ENCODE data around the gene FOXQ1.

Gene FOXQ1

DNA sequence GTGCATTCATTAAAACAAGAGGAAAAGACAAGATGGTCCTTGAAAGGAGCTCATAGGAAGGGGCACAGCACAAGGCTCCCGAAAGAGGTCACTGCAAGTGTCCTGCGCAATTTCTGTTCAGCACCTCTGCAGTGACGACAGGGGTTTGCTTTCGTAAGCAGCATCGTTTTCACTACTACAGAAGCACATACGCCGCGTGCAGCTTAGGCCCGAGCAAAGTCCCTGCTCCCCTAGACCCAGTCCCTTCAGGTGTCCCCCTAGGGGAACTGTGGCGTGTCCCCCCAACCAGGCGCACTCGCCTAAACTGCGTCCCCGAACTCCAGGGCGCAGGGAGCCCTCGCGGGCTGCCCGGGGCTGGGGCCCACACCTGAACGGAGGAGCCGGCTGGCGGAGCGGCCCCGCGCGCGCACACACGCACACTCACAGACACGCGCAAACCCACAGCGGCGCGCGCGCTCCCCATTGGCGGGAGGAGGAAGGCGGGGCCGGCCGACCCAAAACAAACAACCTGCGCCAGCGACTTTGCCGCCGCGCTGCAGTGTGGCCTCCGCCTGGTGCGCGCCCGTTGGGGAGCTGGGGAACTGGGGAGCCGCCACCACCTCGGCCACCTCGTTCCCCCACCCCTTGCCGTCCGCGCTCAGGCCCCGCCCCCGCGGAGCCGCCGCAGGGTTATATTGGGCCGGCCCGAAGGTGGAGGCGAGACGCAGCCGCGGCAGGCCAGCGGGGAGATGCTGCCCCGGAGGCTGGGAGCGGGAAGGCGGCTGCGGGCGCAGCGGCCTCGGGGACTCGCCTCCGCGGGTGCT lies at the start of gene FOXQ1:
Gene FOXQ1 (plus strand): TSS at position 699 of the 803 bp plus-strand sequence. CDS start 607 bp downstream, outside the sequence.
- peak; percentile 47 for DNase-seq (ENCODE audit: low read depth)

- no peak for DNase-seq (ENCODE audit: low read depth)
These were observed 49.2 kb upstream of the FOXQ1 start for GRCh38 chr6:1262704-1263038.

GRCh38 chr6:1263039-1263849 lies 48.7 kb upstream of the FOXQ1 start:
- peak; percentile 91 for DNase-seq (ENCODE audit: low read depth)

DNA sequence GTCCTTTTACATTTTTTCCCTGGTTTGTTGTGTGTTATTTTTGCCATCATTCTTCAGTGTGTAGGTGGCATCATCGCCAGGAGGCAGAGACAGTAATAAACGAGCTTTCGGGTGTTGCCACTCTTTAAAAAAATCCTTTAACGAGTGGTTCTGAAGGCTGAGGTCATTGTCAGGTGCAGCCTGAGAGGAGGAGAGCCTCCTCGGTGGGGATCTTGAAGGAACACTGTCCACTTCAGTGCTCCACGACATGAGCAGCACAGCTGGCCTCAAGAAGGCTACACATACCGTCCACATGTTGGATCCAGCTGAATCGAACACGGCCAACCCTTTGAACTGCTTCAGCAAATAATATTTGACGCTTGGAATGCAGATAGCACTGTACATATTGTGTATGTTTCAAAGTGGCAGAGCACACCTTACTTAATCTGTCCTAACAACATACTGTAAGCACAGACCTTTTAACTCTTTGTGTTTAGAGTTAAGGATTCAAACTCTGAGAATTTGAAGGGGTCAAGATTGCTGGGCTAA lies 48.0 kb upstream of the FOXQ1 start:
- DNase-seq (ENCODE audit: low read depth) = no peak

- no peak for DNase-seq (ENCODE audit: low read depth)
These were observed 47.1 kb upstream of the FOXQ1 start for GRCh38 chr6:1264619-1265445.

GRCh38 chr6:1266686-1267056 lies 45.2 kb upstream of the FOXQ1 start:
- no peak for DNase-seq (ENCODE audit: low read depth)

DNA sequence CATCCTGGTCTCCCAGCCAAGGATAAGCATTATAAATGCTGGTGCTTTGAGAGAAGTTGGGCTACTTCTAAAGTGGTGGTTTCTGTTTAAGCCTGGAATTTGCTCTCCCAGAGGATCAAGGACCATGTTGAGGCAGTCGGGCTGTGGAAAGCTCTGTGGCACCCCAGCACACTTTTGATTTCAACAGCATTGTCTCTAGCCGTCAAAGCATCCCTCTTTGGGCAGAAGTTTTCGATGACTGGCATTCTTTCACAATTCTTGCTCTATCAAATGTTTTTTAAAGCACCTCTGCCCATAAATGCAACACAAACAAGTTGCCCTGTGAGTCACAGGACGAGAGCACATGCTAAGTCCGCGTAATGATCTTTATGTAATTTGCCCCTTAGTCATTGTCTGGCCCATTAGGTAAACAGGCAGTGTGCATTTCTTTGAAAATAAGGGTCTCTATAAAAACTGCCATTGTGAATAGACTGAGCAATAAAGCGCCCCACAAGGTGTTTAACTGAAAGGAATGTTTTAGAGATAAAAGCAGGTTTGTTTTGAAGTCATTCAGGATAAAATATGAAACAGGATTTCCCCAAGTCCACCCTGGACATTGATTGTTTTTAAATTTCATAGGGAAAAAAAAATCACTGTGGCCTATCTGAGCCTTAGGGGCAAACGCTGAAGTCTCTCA lies 44.7 kb upstream of the FOXQ1 start:
- peak; percentile 34 for DNase-seq (ENCODE audit: low read depth)

GRCh38 chr6:1267790-1268762 lies 43.8 kb upstream of the FOXQ1 start:
- no peak for DNase-seq (ENCODE audit: low read depth)

GRCh38 chr6:1271071-1271763 lies 40.7 kb upstream of the FOXQ1 start:
- DNase-seq (ENCODE audit: low read depth) = no peak

- no peak for DNase-seq (ENCODE audit: low read depth)
These were observed 33.7 kb upstream of the FOXQ1 start for GRCh38 chr6:1278061-1278720.

DNA sequence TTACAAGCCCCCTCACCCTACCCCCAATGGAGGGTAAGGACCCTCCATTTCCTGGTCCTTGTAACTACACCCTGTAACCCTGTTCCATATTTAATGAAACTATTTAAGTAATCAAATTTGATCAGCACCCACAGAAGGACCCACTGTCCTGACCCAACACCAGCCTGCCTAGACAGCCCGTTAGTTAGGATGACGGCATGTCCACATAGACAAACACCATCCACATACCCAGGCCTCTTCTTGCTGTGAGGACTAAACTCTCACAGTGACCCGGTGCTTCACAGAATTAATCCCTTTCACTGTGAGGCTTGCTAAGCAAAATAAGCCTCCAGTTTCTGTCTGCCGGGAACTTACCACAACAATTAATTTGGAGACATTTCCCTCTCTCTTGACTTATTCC lies 32.8 kb upstream of the FOXQ1 start:
- DNase-seq (ENCODE audit: low read depth) = no peak

GRCh38 chr6:1280666-1281300 lies 31.1 kb upstream of the FOXQ1 start:
- DNase-seq (ENCODE audit: low read depth) = no peak

GRCh38 chr6:1281746-1282145 lies 30.2 kb upstream of the FOXQ1 start:
- DNase-seq (ENCODE audit: low read depth) = no peak

DNA sequence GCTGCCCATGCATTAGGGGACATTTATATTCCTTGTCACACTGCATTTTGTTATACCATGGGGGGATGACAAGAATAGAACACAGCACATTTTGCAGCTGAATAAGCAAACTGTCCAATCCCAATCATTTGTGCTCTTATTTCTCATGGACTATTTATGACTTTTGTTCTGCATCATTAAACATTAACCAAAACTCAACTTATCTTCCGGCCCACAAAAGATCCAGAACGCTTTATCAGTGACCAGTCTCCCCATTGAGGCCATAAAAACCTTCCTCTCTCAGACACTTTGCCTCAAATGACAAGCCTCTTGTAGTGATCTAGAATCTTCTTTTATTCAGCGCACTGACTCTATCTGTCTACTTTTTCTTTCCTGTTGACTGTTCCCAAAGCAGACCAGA lies 28.4 kb upstream of the FOXQ1 start:
- no peak for DNase-seq (ENCODE audit: low read depth)

DNA sequence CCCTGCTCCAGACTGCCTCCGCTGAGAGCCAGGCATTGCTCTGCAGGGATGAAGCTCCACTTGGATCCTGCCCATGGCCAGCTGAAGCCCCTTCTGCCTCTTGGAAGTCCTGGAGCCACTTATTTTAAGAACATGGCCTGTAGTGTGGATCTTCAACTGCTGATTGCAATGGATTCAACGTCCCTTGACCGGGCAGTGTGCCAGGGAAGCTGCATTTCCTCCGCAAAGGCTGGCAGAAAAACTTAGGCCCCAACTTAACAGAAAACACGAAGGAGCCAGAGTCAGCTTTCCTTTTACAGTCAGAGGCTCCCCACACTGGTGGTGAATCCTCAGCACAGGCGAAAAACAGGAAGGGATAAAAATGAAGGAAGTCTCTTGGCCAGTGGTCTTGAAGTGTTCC lies 26.3 kb upstream of the FOXQ1 start:
- no peak for DNase-seq (ENCODE audit: low read depth)

- DNase-seq (ENCODE audit: low read depth) = peak; percentile 96
These were observed 25.9 kb upstream of the FOXQ1 start for GRCh38 chr6:1285956-1286355.

DNA sequence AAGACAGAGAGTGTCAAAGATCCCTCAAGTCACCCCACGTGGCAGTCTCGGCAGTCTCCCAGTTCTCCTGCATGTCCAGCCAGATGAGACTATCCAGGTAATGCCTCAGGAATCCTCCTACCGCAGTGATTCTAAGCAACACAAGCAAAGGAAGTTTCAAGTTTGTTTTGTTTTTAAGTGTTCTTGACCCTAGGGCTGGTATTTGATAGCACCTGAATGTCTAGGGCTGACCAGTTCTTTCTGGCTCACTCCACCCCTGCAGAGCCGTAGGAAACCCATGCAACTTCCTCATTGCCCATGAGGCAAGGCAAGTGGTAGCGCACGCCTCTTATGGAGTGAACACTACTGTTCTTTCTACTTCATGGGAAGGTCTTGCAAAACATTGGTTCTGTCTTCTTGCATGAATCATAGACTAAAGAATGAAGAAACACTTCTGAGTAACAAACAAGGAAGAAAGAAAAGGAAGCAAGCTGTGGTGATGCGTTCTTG lies 24.8 kb upstream of the FOXQ1 start:
- DNase-seq (ENCODE audit: low read depth) = peak; percentile 91

GRCh38 chr6:1290086-1290485 lies 21.8 kb upstream of the FOXQ1 start:
- no peak for DNase-seq (ENCODE audit: low read depth)

- DNase-seq (ENCODE audit: low read depth) = no peak
These were observed 21.1 kb upstream of the FOXQ1 start for GRCh38 chr6:1290805-1291204.

All from EH (cell line).